NCI-H345 treated with DMSO at 0.1 percent for 48 hours (cell line): ENCODE measurements around the gene GNS.
"Not testable (repeated sequence)": the region's sequence is repeated elsewhere in the genome, so short reads cannot be mapped to it uniquely, and the experiment has no call there.

ENCODE experiments used
- DNase-seq: peaks from one replicate; lab custom pipeline; 2025; ENCODE audit not compliant: unreplicated experiment; lab: John Stamatoyannopoulos, UW

GNS gene

DNA sequence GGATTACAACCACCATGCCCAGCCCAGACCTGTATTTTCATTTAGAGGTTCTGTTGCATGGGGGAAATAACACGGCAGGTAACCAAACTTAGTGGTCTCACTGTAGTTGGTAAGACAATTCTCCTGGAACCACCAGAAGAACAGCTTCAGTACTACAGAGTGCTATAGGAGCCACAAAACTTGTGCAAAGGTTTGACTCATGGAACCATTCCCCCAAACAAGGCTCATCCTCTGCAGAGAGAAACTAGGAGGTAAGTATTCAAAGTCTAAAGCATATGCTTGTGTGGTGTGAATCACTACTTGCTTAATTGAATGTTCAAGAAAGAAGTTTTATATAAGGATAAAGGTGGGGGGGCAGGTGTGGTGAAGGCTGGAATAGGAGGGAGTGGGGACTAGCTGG is 58.7 kb downstream of the GNS start:
- DNase-seq: no peak

GRCh38 chr12:64699504-64700115 is 59.6 kb downstream of the GNS start:
- DNase-seq: no peak

GRCh38 chr12:64696080-64696741 is 63.0 kb downstream of the GNS start:
- peak; percentile 20 for DNase-seq

DNA sequence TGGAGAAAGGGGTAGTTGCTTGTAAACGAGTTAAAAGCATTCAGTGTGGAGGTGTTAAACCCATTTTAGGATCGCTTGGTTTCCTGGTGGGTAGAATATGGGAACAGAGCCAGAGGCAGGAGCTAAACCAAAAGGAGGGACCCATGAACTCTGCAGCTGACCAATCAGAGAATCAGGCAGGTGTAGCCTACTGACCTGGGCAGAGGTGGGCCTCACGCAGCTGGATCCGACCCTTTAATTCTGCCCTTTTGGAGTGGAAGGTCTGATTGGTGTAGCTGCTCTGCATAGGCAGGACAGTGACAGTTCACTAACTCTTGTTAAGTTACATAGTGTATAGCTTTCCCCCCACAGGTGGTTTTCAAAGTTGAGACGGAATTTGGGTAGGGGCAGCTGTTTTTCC is 63.7 kb downstream of the GNS start:
- DNase-seq: no peak

- no peak for DNase-seq
Measured at GRCh38 chr12:64694130-64695040, 64.8 kb downstream of the GNS start.

DNA sequence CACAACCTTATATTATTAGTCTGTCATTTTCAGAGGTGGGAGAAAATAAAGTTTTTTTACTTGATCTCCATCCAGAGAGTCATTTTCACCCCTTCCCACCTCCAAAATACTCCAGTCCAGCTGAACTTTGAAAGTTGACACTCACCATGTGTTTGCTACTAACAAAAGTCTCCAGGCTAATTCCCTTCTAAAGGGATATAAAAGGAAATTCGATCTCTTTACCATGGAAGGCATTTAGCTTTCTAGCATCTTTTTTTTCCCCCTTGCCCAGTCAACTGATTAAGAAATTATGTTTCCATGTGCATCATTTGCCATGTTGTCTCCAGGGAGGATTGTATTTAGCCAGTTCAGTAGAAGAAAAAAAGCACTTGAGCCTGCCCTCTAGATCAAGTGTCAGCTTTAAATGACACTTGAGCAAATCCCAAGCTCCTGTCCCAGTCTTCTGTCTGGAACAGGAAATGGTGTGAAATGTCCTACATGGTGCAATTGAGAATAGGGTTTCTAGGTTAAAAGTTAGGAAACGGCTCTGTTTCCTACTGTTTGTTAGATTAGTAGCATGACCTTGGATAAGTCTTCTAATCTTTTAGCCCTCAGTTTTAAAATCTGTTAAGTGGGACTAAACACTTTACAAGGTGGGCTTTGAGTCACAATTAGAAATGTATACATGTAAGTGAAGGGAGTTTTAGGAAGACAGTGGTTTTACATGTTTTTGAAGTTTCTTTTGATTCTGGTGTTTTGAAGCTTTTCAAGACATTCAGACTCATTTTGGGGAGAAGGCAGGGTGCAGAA is 67.2 kb downstream of the GNS start:
- no peak for DNase-seq

DNA sequence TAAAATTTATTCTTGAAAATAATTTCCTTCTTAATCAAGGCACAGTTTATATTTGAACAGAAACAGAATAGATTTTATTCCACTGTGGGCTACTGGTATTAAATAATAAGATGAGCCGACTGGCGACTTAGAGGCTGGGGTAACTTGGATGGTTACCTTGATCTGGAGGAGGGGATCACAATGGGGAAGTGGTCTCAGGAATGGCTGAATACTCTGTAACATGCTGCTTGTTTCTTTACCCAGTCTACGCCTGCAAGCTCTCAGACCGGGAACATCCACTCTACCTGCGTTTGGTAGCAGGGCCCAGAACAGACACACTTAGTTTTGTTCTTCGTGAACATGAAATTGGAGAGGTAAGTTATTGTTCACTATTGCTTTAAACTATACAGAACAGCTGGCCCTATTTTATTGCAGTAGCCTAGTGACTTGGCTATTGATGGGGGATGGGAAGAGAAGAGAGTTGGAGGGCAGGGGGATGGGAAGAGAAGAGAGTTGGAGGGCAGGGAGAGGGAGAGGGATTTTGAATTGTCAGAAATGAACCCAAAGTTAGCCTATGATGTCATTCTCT is 67.9 kb downstream of the GNS start:
- DNase-seq: no peak

GRCh38 chr12:64690236-64690635 is 69.0 kb downstream of the GNS start:
- not testable (repeated sequence) for DNase-seq

DNA sequence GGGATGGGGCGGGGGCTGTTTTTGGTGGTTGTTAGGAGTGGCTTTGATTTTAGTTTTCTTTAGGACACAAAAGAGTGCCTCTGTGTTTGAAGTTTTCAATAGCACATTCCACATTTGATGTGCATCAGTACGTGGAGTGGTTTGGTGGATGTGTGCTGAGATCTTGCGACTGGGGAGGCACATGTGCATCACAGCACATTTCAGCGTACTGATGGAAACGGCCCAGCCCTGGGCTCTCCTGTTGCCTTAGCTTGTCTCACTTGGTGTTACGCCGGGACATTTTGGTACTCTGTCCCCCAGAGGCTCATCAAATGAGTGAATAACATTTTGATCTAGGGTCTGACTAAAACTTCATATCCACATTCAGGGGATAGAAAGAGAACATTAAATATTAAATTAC is 70.5 kb downstream of the GNS start:
- DNase-seq: no peak

DNA sequence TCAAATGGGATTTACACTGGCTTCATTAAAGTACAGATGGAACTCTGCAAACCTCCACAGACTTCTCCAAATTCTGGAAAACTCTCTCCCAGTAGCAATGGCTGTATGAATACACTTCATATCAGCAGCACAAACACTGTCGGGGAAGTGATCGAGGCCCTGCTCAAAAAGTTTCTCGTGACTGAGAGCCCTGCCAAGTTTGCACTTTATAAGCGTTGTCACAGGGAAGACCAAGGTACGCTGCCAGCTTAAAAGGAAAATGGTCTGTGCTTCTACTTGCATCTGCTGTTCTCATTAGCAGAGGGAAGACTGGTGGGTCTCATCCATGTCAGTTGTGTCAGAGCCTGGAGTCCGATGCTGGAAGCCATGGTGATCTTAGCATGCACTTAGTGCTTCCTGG is 71.0 kb downstream of the GNS start:
- no peak for DNase-seq

DNA sequence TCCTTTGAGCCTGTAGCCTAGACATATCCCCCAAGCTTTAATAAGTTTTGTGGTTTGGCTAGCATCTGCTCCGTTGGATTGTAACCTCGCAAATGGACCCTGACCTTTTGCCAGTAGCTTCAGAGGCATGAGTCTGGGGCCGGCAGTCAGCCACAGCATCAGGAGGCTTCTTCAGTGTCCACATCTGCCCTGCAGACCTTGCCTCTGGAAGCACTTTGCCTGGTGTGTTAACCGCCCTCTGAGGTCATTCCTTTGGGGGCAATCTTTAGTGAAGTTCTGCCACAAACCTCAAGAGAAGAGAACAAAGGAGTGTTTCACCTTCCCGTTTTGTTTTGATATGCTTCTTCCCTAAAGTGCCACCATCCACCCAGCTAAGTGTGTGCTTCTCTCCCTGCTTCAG is 71.4 kb downstream of the GNS start:
- DNase-seq: no peak

- DNase-seq: no peak
Measured at GRCh38 chr12:64685605-64686004, 73.6 kb downstream of the GNS start.

DNA sequence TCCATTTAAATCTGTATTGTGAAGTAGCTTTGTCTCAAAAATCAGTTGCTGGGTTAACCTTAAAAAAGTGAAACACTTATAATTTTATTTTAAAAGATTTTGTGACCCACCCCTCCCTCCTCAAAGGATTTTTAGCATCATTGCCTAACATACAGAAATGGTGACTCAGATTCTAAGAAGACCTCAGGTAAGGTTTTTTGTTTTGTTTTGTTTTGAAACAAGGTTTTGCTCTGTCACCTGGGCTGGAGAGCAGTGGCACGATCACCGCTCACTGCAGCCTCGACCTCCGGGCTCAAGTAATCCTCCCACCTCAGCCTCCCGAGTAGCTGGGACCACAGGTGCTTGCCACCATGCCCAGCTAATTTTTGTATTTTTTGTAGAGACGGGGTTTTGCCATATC is 74.2 kb downstream of the GNS start:
- no peak for DNase-seq

DNA sequence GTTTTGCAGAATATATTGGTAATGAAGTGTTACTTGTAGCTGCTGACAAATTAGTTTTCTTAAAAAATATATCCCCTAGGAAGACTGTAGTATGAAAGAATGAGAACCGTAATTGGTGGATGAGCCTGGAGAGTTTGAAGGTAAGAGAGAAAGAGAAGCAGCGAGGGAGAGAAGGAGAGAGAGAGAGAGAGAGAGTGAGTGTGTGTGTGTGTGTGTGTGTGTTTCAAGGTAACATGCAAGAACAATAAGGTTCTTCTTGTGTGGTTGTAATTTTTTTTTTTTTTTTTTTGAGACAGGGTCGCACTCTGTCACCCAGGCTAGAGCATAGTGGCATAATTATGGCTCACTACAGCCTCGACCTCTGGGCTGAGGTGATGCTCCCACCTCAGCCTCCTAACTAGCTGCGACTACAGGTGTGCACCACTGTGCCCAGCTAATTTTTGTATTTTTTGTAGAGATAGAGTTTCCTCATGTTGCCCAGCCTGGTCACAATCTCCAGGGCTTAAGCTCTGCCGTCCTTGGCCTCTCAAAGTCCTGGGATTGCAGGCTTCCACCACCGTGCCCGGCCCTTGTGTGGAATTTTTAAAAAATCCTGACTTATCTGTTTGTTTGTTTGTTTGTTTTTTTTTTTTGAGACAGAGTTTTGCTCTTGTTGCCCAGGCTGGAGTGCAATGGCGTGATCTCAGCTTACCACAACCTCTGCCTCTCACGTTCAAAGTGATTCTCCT is 75.2 kb downstream of the GNS start:
- DNase-seq: no peak

DNA sequence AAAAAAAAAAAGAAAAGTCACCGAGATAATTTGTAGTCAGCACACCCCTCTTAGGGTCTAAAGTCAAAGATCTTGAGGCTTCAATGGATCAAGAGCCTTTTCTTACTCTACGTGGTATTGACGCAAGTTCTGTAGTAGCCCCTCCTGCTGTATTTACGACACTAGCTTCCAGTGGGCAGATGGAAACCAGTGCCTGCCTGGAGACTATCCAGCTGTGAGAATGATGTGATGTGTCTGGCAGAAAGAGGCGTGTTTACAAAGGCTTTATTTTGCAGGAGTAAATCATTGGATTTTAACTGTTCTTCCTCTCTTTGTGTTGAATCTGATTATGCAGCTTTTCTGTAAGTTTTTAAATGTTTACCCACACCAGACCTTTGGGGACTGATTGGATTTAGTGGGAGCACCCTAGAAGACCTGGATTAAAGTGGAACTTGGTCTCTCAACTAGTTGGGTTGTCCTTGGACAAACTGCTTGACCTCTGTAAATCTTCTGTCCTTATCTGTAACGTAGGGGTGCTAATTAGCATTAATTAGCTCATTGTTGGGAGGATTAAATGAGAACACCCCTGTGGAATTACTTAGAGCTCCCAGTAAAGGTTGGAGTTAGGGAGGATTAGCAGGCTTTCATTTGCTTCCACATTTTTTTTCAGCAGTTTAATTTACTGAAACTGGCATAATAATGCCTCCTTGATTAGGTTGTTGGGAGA is 76.5 kb downstream of the GNS start:
- DNase-seq: peak; percentile 11

- no peak for DNase-seq
Measured at GRCh38 chr12:64681200-64682052, 77.8 kb downstream of the GNS start.

- no peak for DNase-seq
Measured at GRCh38 chr12:64680235-64680634, 79.0 kb downstream of the GNS start.

- DNase-seq: peak; percentile 78
Measured at GRCh38 chr12:64679487-64680001, 79.7 kb downstream of the GNS start.
